HPDE6-E6E7 (cell line): Measurements from ENCODE around the gene MPP2.
A peak's percentile ranks its signal among the peaks of the same experiment; 100 is the strongest.
"Not testable (repeated sequence)": the region's sequence is repeated elsewhere in the genome, so short reads cannot be mapped to it uniquely, and the experiment has no call there.

Experiments
- DNase-seq: peaks from one replicate; pipeline ENCODE4 v3.0.0; 2011; ENCODE audit warnings: missing footprints; ENCODE audit errors: extremely low spot score

Gene MPP2

GRCh38 chr17:43846963-43847371 lies 60.4 kb downstream of the MPP2 start, which contains the start of gene CD300LG:
Gene CD300LG, plus strand, starts transcription at chr17:43847176. Its CDS starts 41 bp downstream, at chr17:43847217.
- no peak for DNase-seq

GRCh38 chr17:43846221-43846712 lies 61.1 kb downstream of the MPP2 start:
- DNase-seq, result peak; percentile 86

- DNase-seq, result no peak
Observed at GRCh38 chr17:43845766-43846165, 61.6 kb downstream of the MPP2 start.

GRCh38 chr17:43844241-43844640 lies 63.1 kb downstream of the MPP2 start:
- no peak for DNase-seq

GRCh38 chr17:43842975-43843325 lies 64.4 kb downstream of the MPP2 start:
- no peak for DNase-seq

GRCh38 chr17:43842091-43842974 lies 65.0 kb downstream of the MPP2 start:
- DNase-seq, result not testable (repeated sequence)

GRCh38 chr17:43841282-43841681 lies 66.1 kb downstream of the MPP2 start:
- no peak for DNase-seq

- no peak for DNase-seq
Observed at GRCh38 chr17:43840814-43841213, 66.5 kb downstream of the MPP2 start.

- DNase-seq, result peak; percentile 36
Observed at GRCh38 chr17:43839670-43840108, 67.6 kb downstream of the MPP2 start.

GRCh38 chr17:43834106-43834505 lies 73.2 kb downstream of the MPP2 start:
- no peak for DNase-seq

- peak; percentile 88 for DNase-seq
Observed at GRCh38 chr17:43832976-43833829, 74.1 kb downstream of the MPP2 start, which contains the start of gene MPP3. Gene MPP3, minus strand, starts transcription at chr17:43833146. Its CDS starts 1,240 bp downstream, at chr17:43831906.

- DNase-seq, result peak; percentile 82
Observed at GRCh38 chr17:43832168-43832975, 75.0 kb downstream of the MPP2 start.

GRCh38 chr17:43831633-43832032 lies 75.7 kb downstream of the MPP2 start:
- no peak for DNase-seq

- no peak for DNase-seq
Observed at GRCh38 chr17:43830510-43831140, 76.7 kb downstream of the MPP2 start.

- DNase-seq, result no peak
Observed at GRCh38 chr17:43829738-43830137, 77.6 kb downstream of the MPP2 start.

GRCh38 chr17:43827596-43827995 lies 79.7 kb downstream of the MPP2 start:
- no peak for DNase-seq

GRCh38 chr17:43826206-43826605 lies 81.1 kb downstream of the MPP2 start:
- no peak for DNase-seq

GRCh38 chr17:43825567-43825966 lies 81.8 kb downstream of the MPP2 start:
- DNase-seq, result no peak
